GM18861 (cell line): ENCODE data around the gene GPR137B.
"Not testable (repeated sequence)": the region's sequence is repeated elsewhere in the genome, so short reads cannot be mapped to it uniquely, and the experiment has no call there.

Experiments
- ATAC-seq: cut with Tn5 transposase; IDR thresholded peaks from one replicate; pipeline ENCODE4 v1.9.1; 2021; ENCODE audit not compliant: unreplicated experiment

Gene GPR137B

DNA sequence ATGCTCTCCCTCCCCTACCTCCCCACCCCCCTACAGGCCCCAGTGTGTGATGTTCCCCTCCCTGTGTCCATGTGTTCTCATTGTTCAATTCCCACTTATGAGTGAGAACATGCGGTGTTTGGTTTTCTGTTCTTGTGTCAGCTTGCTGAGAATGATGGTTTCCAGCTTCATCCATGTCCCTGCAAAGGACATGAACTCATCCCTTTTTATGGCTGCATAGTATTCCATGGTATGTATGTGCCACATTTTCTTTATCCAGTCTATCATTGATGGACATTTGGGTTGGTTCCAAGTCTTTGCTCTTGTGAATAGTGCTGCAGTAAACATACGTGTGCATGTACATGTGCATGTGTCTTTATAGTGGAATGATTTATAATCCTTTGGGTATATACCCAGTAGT is 44.1 kb downstream of the GPR137B start:
- not testable (repeated sequence) for ATAC-seq

DNA sequence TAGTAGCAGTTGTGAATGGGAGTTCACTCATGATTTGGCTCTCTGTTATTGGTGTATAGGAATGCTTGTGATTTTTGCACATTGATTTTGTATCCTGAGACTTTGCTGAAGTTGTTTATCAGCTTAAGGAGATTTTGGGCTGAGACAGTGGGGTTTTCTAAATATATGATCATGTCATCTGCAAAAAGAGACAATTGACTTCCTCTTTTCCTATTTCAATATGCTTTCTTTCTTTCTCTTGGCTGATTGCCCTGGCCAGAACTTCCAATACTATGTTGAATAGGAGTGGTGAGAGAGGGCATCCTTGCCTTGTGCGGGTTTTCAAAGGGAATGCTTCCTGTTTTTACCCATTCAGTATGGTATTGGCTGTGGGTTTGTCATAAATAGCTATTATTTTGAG is 45.7 kb downstream of the GPR137B start:
- not testable (repeated sequence) for ATAC-seq

DNA sequence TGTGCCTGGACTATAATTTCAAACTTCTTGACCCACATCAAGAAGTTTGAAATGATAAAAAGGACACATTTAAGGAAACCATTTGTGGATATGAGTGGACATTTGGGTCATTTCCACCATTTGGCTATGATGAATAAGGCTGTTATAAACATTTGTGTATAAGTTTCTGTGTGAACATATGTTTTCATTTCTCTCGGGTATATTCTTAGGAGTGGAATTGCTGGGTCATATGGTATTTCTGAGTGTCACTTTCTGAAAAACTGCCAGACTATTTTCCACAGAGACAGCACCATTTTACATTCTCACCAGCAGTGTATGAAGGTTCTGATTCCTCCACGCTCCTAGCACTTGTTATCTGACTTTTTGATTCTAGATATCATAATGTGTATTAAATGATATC is 50.8 kb downstream of the GPR137B start:
- no peak for ATAC-seq

DNA sequence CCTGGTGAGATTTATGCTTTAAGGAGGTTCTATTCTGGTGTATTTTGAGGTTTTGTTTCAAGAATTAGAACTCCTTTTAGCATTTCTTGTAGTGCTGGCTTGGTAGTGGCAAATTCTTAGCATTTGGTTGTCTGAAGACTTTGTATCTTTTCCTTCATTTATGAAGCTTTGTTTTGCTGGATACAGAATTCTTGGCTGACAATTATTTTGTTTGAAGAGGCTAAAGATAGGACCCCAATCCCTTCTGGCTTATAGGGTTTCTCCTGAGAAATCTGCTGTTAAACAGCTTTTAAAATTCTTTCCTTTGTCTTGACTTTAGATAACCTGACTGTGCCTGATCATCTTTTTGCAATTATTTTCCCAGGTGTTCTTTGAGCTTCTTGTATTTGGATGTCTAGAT is 58.6 kb downstream of the GPR137B start:
- no peak for ATAC-seq

DNA sequence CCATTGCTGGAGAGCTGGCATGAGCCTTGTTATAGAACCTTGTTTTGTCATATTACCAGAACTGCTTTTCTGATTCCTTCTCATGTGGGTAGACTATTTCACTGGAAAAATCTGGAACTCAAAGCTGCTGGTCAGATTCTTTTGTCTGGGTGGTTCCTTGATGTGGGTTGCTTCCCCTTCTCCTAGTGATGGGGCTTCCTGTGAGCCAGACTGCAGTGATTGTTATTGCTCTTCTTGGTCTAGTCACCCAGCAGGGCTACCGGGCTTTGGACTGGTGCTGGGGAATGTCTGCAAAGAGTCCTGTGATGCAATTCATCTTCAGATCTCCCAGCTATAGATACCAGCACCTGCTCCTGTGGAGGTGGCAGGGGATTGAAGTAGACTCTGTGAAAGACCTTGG is 59.4 kb downstream of the GPR137B start:
- no peak for ATAC-seq

DNA sequence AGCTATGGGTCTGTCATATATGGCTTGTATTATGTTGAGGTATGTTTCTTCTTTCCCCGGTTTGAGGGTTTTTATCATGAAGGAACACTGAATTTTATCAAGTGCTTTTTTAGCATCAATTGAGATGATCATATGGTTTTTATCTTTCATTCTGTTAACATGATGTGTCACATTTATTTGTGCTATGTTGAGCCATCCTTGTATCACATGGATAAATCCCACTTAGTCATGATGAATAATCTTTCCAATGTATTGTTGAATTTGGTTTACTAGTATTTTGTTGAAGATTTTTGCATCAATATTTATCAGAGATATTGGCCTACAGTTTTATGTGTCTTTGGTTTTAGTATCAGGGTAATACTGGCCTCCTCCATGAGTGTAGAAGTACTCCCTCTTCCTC is 61.7 kb downstream of the GPR137B start:
- no peak for ATAC-seq

DNA sequence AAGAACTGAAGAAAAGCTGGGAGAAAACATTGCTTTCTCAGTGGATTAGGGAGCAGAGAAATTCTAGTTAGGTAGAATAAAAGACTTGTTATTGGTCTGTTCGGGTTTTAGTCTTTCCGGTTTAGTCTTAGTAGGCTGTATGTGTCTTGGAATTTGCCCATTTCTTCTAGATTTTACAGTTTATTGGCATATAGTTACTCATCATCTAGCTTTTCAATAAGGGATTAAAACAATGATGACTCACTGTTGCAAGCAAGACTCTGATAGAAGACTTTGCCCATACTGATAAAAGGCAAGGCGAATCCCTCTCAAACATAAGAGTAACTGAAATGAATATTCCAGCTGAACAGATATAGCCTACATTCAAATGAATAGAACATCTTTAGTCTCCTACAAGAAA is 62.3 kb downstream of the GPR137B start:
- ATAC-seq, result no peak

DNA sequence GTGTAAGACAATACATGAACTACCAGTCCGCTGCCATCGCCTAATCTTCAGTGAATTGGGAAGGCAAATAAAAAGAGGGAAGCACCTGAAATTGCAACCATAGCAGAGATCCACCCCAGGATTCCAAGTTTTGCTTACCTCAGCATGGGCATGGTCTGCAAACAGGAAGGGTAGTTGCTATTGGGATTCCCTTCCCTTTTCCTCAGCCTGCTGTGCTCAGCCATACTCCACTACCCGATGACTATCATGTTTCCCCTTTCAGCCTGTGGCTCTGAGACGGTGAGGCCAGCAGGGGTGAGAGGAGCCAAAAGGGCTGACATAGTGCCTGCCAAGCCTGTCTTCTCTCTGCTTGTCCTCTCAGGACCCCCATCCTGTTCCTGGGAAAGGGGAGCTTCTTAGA is 64.2 kb downstream of the GPR137B start:
- ATAC-seq, result no peak

DNA sequence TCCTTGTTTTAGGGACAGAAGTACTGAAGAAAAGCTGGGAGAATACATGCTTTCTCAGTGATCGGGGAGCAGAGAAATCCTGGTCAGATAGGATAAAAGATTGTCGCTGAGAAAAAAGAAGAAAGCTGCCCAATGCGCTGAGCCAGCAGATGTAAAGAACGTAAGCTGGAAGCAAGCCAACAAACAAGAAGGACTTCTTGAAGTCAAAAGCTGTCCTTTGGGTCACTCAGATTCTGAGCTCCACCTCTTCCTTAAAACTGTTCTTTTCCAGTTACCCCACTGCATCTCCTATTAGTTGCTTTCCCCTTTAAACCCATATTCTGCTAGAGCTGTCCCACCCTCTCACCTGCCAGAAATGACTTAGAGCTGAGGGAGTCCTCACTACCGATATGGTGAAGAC is 64.8 kb downstream of the GPR137B start:
- ATAC-seq, result no peak

DNA sequence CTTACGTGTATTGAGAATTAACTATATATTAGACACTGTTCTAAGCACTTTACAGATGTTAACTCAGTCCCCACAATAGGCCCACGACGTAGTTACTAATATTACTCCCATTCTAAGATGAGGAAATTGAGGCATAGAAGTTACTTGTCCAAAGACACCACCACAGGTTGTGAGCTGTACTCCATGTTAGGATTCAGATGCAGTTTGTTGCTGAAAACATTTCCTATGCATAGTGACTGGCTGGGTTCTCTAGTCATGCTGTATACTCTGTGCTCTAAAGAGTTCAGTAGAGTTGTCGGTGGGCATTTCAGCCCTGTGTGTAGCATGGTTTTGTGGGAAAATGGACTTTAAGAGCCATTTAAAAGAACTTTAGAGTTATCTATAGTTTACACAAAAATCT is 65.2 kb downstream of the GPR137B start:
- no peak for ATAC-seq

DNA sequence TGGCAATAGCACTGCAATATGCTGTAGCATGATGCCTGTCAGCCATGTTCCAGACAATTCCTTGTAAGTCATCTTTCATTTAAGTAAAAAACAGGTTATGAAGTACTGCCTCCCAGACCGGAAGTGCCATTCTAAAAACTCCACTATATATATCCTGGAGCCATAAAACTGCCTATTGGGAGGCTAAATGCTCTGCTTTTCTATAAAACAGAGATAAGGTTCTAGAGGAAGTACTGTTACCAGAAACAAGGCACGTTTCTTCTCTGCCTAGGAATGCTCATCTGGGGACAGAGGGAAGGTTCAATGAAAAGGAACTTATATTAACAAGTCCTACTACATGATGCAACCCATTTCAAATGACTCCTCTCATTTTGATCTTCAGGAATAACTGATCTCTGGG is 66.8 kb downstream of the GPR137B start:
- no peak for ATAC-seq

DNA sequence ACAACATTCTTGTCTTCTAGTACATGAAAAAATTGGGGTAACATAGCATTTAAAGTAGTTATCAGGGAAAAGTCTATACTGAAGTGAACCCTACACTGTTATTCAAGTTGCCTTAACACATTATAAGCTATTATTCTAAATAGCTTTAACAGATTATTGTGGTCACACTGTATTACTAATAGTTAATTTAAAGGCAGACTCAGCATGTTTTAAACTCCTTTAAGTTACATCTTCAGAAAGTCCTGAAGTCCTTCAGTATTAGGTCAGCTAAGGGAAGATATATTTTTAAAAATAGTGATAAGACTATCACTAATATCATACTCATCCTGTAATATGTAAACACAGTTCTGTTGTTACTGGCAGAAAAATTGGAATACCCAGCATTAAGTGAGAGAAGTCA is 67.4 kb downstream of the GPR137B start:
- ATAC-seq, result no peak

DNA sequence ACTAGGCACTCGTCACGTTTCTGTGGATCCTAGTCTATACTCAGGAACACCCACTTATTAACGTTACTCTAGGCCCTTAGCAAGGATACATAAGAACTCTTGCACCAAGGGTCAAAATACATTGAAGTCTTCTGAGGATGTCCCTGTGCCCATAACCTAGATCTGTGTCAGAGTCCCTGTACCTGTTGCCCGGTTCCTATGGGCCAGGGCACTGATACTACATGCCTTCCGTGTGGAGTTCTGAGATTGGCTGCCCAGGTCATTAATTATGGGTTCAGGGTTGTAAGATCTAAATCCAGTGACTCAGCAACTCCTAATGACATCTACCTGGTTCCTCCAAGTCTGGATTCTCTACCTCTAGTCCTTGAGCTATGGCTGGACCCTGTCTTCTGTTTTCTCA is 69.5 kb downstream of the GPR137B start:
- no peak for ATAC-seq

DNA sequence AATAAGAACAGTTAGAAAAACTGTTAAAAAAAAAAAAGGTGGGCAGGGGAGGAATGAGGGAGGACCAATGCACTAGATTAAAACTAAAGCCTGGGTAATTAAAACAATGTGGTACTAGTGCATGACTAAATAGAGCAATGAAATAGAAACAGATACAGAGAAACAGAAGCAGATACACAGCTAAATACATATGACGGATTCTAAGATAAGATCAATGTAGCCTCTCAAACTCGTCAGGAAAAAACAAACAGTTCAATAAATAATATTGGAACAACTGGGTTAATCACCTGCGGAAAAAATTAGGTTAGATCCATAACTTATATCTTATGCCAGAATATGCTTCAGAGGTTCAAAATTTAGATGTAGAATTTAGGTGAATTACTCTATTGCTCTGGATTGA is 71.2 kb downstream of the GPR137B start:
- no peak for ATAC-seq

DNA sequence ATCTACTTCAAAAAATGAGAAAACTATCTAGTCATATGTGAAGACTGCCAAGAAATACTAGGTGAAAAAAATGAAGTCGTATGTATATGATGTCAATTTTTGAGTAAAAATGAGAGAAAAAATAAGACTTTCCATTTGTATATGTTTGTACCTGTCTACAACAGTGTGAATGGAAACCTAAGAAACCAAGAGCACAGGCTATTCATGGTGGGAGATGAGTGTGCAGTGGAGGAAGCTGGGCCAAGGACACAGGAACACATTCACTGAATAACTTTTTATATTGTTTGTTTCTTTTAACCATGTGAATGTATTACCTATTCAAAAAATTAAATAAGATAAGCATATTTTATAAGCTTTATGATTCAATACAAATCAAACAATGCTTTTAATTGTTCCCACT is 72.4 kb downstream of the GPR137B start:
- ATAC-seq, result no peak

DNA sequence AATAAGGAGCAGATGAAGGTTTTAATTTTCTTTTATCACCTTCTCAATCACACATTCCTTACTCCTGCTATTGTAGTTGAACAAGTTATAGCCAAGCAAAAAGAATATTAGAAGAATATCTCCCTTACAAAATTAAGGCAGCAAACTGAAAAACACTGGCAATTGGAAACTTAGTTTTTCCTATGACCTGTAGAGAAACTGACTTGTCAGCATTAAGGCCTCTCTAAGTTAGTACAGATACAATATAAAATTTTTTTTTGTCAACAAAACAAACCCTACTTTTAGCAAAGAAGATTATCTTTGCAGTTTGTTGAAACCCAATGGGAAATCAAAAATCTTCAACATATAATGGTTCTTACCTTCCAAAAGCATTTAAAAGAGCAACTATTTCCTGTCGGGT is 78.1 kb downstream of the GPR137B start:
- no peak for ATAC-seq

DNA sequence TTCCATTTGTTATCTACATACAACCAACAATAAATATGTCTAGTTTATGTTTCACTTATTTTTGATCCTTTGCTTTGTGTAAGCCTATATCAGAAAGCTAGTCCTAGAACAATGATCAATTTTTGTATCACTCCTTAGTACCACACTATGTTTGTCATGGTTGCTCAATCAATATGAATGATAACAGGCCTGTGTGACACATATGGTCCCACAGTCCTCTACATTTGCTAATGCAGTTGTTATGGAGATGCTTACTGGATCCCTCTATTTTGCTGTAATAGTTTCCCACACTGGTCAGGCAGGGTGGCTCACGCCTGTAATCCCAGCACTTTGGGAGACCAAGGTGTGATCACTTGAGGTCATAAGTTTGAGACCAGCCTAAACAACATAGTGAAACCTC is 80.3 kb downstream of the GPR137B start:
- no peak for ATAC-seq

DNA sequence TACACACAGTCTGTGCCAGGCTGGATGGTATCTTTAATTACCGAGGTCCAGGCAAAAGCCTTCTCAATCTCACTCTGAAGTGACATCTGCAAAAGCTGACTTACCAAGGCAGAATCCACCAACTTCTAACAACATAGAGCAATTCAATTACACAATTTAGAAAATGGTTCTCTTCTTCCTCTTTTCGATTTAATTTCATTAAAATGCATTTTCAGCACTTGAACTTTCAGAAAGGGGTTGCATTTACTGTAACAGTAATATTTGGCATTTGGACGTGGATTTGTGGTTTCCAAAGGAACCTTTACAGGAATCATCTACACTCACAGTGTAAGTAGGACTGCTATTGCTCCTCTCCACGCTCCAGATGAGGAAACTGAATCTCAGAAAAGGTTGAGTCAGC is 86.1 kb downstream of the GPR137B start:
- ATAC-seq, result no peak

DNA sequence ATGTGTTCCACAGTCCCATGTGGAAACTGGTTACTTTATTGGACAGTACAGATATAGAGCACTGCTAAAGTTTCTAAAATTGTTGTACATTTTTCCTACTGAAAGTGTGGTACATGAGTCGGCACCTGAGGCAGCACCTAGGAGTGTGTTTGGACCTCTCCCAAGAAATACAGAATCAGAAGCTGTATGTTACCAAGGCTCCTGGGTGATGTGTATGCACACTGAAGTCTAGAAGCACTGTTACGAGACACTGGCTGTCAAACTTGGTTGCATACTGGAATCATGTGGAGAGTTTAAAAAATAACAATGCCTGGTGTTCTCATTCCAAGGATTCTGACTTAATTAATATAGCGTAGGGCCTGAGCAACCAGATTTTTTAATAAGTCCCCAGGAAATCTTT is 92.8 kb downstream of the GPR137B start:
- ATAC-seq, result no peak

DNA sequence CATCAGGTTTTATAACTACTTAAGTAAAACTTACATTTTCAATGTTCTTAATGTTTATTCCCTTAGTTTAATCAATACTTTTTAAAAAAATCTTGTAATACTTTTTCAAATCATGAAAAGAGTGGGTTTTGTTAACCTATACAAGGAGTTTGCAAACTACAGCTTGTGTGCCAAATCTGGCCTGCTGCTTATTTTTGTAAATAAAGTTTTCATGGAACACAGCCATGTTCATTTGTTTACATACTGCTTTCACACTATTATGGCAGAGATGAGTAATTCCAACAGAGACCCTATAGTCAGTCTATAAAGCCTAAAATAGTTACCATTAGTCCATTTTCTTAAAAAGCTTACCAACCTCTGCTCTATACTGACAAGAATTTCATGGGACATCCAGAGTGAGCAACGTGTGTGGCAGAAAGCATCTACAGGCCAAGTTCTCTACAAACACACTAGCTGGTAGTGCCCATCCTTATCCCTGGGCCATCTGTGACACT is 96.8 kb downstream of the GPR137B start:
- no peak for ATAC-seq

DNA sequence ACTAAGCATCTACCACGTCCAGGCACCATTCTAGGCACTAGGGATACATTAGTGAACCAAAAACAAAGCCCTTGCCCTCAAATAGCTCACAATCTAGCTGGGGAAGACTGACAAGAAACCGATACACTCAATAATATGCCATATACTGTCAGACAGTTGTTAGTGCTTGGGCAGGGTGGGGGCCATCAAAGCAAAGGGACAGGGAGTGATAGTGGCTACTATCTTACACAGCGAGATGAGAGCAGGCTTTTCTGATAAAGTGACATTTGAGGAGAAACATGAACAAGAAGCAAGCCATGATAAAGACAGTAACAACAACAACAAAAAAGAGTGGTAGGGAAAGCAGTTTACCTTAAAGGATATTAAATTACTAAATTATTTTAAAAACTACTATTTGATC is 98.3 kb downstream of the GPR137B start:
- ATAC-seq, result no peak

DNA sequence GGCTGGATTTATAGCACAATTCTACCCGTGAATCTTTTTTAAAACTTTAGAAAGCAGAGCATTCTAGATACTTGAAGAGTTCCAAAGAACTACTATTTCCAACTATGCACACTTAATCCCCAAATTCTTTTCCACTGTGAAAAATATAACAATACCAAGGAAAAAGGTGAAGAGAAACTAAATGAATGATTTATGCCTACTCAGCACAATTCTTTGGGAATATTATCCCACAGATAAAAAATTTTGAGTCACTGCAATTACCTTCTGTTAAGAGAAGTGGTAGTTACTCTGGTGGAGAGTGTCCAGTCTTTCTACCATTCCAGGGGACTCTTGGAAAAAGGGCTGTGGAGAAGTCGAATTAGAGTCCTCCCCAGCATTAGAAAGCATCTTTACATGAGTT is 100.2 kb downstream of the GPR137B start:
- no peak for ATAC-seq

DNA sequence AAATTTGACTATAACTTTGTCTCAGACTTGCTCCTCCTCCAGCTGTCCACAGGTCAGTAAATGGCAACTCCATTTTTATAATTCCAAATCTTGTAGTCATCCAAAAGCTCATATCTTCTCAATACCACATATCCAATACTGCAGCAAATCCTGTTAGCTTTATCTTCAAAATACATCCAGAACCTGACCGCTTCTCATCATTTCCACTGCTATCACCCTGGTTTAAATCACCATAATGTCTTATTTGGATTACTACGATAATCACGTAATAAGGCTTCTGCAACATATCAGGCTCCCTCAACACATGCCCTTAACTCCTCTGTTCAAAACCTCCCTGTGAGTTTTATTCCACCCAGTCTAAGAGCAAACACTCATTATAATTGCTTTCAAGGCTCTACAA is 104.9 kb downstream of the GPR137B start:
- no peak for ATAC-seq

DNA sequence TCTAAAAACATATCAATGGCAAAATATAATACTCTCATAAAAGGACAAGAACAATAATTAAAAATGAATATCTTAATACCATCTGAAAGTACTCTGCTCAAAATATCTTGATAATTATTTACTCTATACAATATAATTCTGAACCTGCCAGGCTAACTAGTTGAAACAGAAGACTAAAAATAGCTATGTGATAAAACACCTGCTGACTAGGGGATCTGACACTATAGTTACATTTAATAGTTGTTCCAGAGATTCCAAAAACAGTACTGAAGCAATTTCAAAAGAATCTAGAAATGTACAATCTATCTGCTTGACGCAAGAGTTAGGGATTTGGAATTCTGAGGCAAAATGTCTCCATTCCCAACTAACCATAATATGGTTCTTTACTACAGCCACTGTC is 109.2 kb downstream of the GPR137B start:
- ATAC-seq, result no peak
